Peyer's patch (tissue), 4 donors: ENCODE results near the gene MED13L. TPM values are rescaled to one million over a fixed set of nuclear protein-coding genes. Genes with fewer than 3 reads are reported as not detected.

Experiments
- DNase-seq, 3 donors: peaks; one replicate each; pipeline ENCODE4 v3.0.0-alpha.2; 2017 to 2019
- H3K27ac ChIP-seq, 4 donors: fragments of 200-600 bp; sonication (generic); one replicate each; pipeline ENCODE4 v1.5.1; 2016 to 2019
- H3K27me3 ChIP-seq, 2 donors: fragments of 200-600 bp; sonication (generic); one replicate each; pipeline ENCODE4 v1.5.1; 2019
- H3K36me3 ChIP-seq, 3 donors: fragments of 200-600 bp; sonication (generic); one replicate each; pipeline ENCODE4 v1.5.1; 2016 to 2019
- H3K4me1 ChIP-seq, 4 donors: fragments of 200-600 bp; sonication (generic); one replicate each; pipeline ENCODE4 v1.5.1; 2016 to 2019
- H3K4me3 ChIP-seq, 4 donors: fragments of 200-600 bp; sonication (generic); 1 replicate in 3 of 4; 2 replicates in 1 of 4; pipeline ENCODE4 v1.5.1; 2016 to 2019; ENCODE audit warnings: mild to moderate bottlenecking in 1 of 4
- H3K9me3 ChIP-seq, 4 donors: fragments of 200-600 bp; sonication (generic); one replicate each; pipeline ENCODE4 v1.5.1; 2016 to 2019; ENCODE audit warnings: mild to moderate bottlenecking in 1 of 4
- POLR2A ChIP-seq, 2 donors: fragments of 450-650 bp; IDR thresholded peaks; one replicate each; pipeline ENCODE4 v1.5.1; 2017; ENCODE audit warnings: antibody characterized with exemption in 2 of 2, mild to moderate bottlenecking in 2 of 2, moderate library complexity in 2 of 2
- total RNA-seq, 4 donors: library from RNA; depleted of rRNA; stranded (reverse); fragments of >200 nt; gene quantifications; one replicate each; pipeline ENCODE4 v1.1.0, GENCODE V29; 2016
- TF ChIP-seq, protein P1 (sequence below), 6 experiments: fragments of 450-650 bp in 4 of 6; fragments of 200-600 bp in 2 of 6; sonication (generic) in 1 of 6; IDR thresholded peaks; one replicate each; pipeline ENCODE4 v1.5.1; 2017 to 2019; ENCODE audit warnings: antibody characterized with exemption in 6 of 6, mild to moderate bottlenecking in 3 of 6, moderate library complexity in 1 of 6

MED13L gene
- total RNA-seq, 4 donors from 2014 or later, result 127 to 181 (median 145) TPM

GRCh38 chr12:116182359-116183063 lies 95.0 kb downstream of the MED13L start:
- no peaks in the 10 kb centered on the region for H3K27me3 ChIP-seq
- no peak for DNase-seq
- no peak overlapping the region for H3K4me3 ChIP-seq
- peaks cover 0 to 16% (median 1%) of the 10 kb centered on the region in 4 donors for H3K4me1 ChIP-seq
- no peaks in the 10 kb centered on the region for H3K36me3 ChIP-seq
- TF ChIP-seq, protein P1, sequence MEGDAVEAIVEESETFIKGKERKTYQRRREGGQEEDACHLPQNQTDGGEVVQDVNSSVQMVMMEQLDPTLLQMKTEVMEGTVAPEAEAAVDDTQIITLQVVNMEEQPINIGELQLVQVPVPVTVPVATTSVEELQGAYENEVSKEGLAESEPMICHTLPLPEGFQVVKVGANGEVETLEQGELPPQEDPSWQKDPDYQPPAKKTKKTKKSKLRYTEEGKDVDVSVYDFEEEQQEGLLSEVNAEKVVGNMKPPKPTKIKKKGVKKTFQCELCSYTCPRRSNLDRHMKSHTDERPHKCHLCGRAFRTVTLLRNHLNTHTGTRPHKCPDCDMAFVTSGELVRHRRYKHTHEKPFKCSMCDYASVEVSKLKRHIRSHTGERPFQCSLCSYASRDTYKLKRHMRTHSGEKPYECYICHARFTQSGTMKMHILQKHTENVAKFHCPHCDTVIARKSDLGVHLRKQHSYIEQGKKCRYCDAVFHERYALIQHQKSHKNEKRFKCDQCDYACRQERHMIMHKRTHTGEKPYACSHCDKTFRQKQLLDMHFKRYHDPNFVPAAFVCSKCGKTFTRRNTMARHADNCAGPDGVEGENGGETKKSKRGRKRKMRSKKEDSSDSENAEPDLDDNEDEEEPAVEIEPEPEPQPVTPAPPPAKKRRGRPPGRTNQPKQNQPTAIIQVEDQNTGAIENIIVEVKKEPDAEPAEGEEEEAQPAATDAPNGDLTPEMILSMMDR (IDR thresholded peaks at IDR 0.05), result no peak
- TF ChIP-seq POLR2A (IDR thresholded peaks at IDR 0.05), result no peak
- no peaks in the 10 kb centered on the region for H3K9me3 ChIP-seq
- H3K27ac ChIP-seq, result no peak overlapping the region

DNA sequence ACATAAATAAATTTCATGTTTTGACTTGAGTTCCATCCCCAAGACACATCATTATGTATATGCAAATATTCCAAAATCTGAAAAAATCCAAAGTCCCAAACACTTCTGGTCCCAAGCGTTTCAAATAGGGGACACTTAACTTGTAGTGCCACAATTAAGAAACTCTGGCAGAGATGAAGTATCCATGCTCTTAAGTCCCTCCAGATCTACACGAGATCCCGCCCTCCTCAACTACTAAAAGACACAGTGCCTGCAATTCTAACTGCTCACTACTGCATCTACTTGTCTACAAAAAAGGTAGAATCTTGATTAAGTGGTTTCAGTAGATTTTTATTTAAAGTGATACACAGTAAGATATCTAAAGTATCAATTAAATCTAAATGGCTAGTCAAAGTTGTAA lies 97.0 kb downstream of the MED13L start:
- Histone ChIP-seq H3K36me3 (no peaks in the 10 kb centered on the region), H3K27me3 (no peaks in the 10 kb centered on the region), H3K27ac (no peak overlapping the region), H3K4me3 (no peak overlapping the region), H3K4me1 (no peaks in the 10 kb centered on the region), H3K9me3 (no peaks in the 10 kb centered on the region)
- TF ChIP-seq POLR2A (IDR thresholded peaks at IDR 0.05), result no peak
- TF ChIP-seq, protein P1 (IDR thresholded peaks at IDR 0.05), result no peak
- no peak for DNase-seq

DNA sequence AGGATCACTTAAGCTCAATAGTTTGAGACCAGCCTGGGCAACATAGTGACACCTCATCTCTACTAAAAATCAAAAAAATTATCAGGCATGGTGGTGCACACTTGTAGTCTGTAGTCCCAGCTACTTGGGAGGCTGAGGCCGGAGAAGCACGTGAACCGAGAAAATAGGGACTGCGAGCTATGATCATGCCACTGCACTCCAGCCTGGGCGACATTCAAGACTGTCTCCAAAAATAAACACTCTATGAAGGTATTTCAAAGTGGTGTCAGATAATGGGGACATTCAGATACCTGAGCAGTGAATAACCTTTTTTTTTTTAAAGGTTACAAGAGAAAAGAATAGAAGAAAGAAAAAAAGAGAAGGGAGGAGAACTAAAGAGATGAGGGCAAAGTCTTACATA lies 98.1 kb downstream of the MED13L start:
- no peak for TF ChIP-seq POLR2A (IDR thresholded peaks at IDR 0.05)
- TF ChIP-seq, protein P1 (IDR thresholded peaks at IDR 0.05), result no peak
- H3K27ac ChIP-seq, result no peak overlapping the region
- H3K27me3 ChIP-seq, result no peaks in the 10 kb centered on the region
- H3K4me1 ChIP-seq, result no peaks in the 10 kb centered on the region
- DNase-seq, result no peak
- no peak overlapping the region for H3K4me3 ChIP-seq
- no peaks in the 10 kb centered on the region for H3K9me3 ChIP-seq
- H3K36me3 ChIP-seq, result no peaks in the 10 kb centered on the region

GRCh38 chr12:116177017-116177416 lies 100.5 kb downstream of the MED13L start:
- H3K27me3 ChIP-seq, result no peaks in the 10 kb centered on the region
- no peaks in the 10 kb centered on the region for H3K36me3 ChIP-seq
- no peak overlapping the region for H3K27ac ChIP-seq
- no peak overlapping the region for H3K4me3 ChIP-seq
- peaks cover 0 to 6% (median 0%) of the 10 kb centered on the region in 4 donors for H3K4me1 ChIP-seq
- no peak for TF ChIP-seq POLR2A (IDR thresholded peaks at IDR 0.05)
- TF ChIP-seq, protein P1 (IDR thresholded peaks at IDR 0.05), result no peak
- H3K9me3 ChIP-seq, result no peaks in the 10 kb centered on the region
- DNase-seq, result no peak

GRCh38 chr12:116174904-116175303 lies 102.6 kb downstream of the MED13L start:
- Histone ChIP-seq H3K27me3 (no peaks in the 10 kb centered on the region), H3K27ac (no peak overlapping the region), H3K4me3 (no peak overlapping the region), H3K36me3 (no peaks in the 10 kb centered on the region), H3K9me3 (no peaks in the 10 kb centered on the region), H3K4me1 (peaks cover 0 to 11% (median 0%) of the 10 kb centered on the region in 4 donors)
- DNase-seq, result no peak
- TF ChIP-seq, protein P1 (IDR thresholded peaks at IDR 0.05), result no peak
